ENCODE measurements around the gene CPSF7.
"Not testable (repeated sequence)": the region's sequence is repeated elsewhere in the genome, so short reads cannot be mapped to it uniquely, and the experiment has no call there.

CPSF7 gene

DNA sequence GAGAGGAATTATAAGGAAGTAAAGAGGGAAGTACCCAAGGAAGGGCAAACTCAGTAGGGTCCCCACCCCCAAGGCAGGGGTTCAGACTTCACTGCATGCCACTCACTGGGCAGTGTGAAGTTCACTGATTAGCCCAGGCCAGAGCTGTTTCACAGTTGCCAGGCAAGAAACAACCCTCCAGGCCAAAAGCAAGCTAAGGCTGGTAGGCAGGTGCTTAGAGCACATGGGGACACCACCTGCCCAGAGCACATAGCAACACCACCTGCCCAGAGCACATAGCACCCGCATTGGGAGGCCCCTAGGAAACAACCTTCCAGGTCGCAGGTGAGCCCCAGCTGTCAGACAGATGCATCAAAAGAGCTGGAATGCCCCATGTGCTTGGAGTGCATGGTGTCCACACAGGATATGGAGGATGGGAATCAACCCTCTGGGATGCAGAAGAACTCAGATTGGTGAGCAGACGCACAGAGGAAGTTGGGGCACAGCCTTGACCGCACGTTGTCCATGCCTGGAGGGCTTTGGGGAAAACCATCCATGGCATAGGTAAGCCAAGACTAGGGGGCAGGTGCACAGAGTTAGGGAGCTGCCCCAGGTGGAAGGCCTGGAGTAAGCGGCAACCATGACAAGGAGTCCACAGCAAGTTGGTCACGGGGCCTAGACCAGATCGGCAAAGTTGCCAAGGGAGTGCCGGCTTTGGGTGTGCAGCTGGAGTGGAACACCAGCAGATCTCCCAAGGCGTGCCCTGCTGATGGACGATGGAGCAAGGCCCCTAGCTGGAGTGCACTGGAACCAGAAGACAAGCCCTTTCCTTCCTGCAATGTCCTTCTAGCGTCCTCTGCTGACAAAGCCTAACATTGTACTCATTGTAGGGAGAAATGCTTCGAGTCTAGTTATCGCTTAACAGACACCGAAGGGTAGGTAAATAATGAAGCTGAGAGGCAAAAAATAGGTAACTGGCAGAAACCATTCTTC lies 45.2 kb downstream of the CPSF7 start:
- TF ChIP-seq, protein P1, sequence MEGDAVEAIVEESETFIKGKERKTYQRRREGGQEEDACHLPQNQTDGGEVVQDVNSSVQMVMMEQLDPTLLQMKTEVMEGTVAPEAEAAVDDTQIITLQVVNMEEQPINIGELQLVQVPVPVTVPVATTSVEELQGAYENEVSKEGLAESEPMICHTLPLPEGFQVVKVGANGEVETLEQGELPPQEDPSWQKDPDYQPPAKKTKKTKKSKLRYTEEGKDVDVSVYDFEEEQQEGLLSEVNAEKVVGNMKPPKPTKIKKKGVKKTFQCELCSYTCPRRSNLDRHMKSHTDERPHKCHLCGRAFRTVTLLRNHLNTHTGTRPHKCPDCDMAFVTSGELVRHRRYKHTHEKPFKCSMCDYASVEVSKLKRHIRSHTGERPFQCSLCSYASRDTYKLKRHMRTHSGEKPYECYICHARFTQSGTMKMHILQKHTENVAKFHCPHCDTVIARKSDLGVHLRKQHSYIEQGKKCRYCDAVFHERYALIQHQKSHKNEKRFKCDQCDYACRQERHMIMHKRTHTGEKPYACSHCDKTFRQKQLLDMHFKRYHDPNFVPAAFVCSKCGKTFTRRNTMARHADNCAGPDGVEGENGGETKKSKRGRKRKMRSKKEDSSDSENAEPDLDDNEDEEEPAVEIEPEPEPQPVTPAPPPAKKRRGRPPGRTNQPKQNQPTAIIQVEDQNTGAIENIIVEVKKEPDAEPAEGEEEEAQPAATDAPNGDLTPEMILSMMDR (IDR thresholded peaks at IDR 0.05; ENCODE audit: low read depth, low read length), result peak; percentile 53
- no peak for DNase-seq (ENCODE audit: extremely low read depth, low read depth)

DNA sequence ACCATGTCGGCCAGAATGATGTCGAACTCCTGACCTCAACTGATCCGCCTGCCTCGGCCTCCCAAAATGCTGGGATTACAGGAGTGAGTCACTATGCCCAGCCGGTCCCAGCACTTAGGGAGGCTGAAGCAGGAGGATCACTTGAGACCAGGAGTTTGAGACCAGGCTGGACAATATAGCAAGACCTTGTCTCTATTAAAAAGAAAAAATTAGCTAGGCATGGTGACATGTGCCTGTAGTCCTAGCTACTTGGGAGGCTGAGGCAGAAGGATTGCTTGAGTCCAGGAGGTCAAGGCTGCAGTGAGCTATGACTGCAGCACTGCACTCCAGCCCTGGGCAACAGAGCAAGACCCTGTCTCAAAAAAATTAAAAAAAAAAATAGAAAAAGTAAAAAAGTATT lies 45.9 kb downstream of the CPSF7 start:
- DNase-seq (ENCODE audit: extremely low read depth, low read depth), result not testable (repeated sequence)

GRCh38 chr11:61380884-61381283 lies 48.9 kb downstream of the CPSF7 start:
- no peak for DNase-seq (ENCODE audit: extremely low read depth, low read depth)
- TF ChIP-seq, protein P1 (IDR thresholded peaks at IDR 0.05; ENCODE audit: low read depth, low read length), result no peak

DNA sequence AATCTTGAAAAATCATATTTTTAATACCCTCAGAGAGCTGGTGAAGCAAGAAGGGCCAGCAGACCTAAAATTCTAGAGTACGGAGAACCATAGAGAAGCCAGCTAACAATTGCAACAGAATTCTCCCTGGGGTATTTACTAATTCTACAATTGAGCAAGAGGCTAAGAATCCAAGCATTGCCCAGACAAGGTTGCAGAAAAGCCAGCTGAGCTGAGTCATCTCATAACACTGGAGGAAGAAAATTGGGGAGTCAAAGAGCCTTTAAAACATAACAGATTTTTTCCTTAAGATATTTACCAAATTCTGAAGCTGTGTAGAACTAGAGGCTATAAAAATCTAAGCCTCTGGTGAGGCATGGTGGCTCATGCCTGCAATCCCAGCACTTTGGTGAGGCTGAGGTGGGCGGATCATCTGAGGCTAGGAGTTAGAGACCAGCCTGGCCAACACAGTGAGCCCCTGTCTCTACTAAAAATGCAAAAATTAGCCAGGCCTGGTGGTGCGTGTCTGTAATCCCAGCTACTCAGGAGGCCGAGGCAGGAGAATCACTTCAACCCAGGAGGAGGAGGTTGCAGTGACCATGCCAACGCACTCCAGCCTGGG lies 51.0 kb downstream of the CPSF7 start:
- DNase-seq (ENCODE audit: extremely low read depth, low read depth), result peak; percentile 93
- TF ChIP-seq, protein P1 (IDR thresholded peaks at IDR 0.05; ENCODE audit: low read depth, low read length), result no peak

DNA sequence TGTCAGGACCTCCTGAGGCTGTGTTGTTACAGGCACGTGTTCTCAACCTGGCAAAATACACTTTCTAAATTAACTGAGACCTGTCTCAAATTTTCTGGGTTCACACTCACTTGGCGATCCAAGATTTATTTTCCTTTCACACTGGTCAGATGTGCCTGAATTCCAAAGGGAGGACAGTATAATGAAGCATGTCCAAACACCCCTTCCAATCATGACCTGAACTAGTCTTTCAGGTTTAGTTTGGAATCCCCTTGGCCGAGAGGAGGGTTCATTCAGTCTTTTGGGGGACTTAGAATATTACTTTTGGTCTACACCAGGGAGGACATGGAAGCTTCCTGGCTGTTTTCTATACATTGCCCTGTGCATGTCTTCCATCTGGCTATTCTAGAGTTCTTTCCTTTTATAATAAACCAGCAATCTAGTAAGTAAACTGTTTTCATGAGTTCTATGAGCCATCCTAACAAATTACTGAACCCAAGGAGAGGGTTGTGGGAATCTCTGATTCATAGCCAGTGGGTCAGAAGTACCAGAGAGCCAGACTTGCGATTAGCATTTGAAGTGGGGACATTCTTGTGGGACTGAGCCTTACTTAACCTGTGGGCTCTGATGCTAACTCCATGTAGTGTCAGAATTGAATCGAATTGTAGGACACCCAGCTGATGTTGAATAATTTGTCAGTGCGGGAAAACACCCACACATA lies 52.2 kb downstream of the CPSF7 start:
- no peak for DNase-seq (ENCODE audit: extremely low read depth, low read depth)

GRCh38 chr11:61375761-61376108 lies 54.0 kb downstream of the CPSF7 start:
- TF ChIP-seq, protein P1 (IDR thresholded peaks at IDR 0.05; ENCODE audit: low read depth, low read length), result no peak
- no peak for DNase-seq (ENCODE audit: extremely low read depth, low read depth)

More for the DNA sequence above, 52.2 kb downstream of the CPSF7 start:
- TF ChIP-seq, protein P1 (IDR thresholded peaks at IDR 0.05; ENCODE audit: low read depth, low read length), result no peak

DNA sequence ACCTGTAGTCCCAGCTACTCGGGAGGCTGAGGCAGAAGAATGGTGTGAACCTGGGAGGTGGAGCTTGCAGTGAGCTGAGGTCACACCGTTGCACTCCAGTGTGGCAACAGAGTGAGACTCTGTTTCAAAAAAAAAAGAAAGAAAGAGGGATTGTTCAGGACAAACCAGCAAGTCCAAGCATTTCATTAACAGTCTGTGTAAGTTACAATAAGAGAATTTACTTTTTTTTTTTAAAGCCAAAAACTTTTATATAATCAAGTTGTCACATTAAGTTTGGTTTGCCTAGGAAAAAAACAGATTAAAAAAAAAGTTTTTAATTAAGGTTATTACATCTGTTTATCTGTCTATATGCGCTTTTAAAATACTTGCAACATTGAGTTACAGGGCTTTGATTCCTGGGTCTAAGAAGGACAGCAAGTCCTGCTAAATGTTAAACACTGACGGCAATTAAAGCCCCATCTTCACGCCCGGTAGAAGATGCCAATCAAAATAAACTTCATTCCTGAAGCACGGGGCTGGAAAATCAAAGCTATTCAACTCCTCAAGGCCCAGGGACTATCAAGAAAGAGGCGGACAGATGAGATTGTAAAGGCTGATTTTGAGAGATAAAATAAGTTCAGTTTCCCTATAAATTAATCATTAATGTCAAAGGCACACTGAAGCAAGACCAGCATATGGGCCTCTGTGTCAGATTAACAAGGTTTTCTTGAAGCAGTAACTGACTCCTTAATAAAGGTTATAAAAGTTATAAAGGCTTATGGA lies 56.9 kb downstream of the CPSF7 start:
- TF ChIP-seq, protein P1 (IDR thresholded peaks at IDR 0.05; ENCODE audit: low read depth, low read length), result no peak
- no peak for DNase-seq (ENCODE audit: extremely low read depth, low read depth)

Data from AG09319 (cell line).